IPS DF 4.7 (cell line): ENCODE results near the gene SMAD3.

ENCODE experiments used
- DNase-seq: peaks from one replicate; pipeline ENCODE4 v3.0.0-alpha.2; 2013; ENCODE audit warnings: low spot score; ENCODE audit errors: extremely low read depth

SMAD3 gene

GRCh38 chr15:67179411-67179995, 114.1 kb downstream of the SMAD3 start:
- no peak for DNase-seq

GRCh38 chr15:67180035-67180434, 114.6 kb downstream of the SMAD3 start:
- DNase-seq = no peak

GRCh38 chr15:67180514-67181191, 115.3 kb downstream of the SMAD3 start:
- no peak for DNase-seq

GRCh38 chr15:67181221-67181639, 115.8 kb downstream of the SMAD3 start:
- DNase-seq = no peak

GRCh38 chr15:67183443-67184169, 118.2 kb downstream of the SMAD3 start:
- no peak for DNase-seq

GRCh38 chr15:67184208-67184925, 119.0 kb downstream of the SMAD3 start:
- DNase-seq = no peak

DNA sequence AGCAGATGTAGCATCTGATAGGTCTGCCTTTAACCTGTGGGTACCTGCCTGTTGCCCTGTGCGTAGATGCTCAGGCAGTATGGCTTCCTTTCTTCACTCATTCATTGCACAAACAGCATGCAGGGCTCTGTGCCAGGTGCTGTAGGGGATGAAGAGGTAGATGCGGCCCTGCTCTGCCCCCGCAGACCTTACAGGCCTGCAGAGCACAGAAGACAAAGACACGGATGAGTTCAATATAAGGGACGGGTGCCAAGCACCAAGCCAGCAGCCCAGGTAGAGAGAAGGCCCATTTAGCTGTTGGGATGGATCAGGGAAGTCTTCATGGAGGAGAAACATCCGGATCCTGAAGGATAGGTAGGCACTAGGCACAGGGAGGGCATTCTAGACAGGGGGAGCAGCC, 119.6 kb downstream of the SMAD3 start:
- DNase-seq = no peak

DNA sequence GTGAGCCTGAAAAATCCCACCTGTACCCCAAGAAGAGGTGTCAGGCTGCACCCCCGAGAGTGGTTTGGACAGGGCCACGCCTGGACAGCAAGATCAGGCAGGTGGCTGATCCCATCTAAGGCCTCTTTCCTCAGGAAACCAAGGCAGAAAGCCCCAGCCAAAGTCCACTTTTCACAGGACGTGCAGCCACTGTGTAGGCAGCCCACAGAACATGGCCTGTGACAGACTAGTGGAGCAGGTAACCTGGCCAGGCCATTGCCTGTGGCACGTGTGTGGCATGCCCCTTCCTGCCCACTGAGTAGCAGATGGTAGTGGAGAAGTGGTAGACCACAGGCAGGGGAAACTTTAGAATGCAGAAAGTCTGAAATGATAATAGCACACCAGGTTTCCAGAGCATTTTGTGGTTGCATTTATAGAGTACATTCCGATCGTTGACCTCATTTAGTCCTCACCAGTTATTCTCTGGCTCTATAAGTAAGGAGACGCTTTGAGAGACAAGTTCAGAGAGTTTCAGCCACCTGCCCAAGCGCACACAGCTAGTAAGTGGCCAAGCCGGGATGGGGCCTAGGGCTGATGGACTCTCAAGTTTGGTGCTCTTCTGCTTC, 120.3 kb downstream of the SMAD3 start:
- no peak for DNase-seq

GRCh38 chr15:67186226-67186649, 120.8 kb downstream of the SMAD3 start:
- no peak for DNase-seq

GRCh38 chr15:67186688-67187087, 121.3 kb downstream of the SMAD3 start:
- DNase-seq = no peak

DNA sequence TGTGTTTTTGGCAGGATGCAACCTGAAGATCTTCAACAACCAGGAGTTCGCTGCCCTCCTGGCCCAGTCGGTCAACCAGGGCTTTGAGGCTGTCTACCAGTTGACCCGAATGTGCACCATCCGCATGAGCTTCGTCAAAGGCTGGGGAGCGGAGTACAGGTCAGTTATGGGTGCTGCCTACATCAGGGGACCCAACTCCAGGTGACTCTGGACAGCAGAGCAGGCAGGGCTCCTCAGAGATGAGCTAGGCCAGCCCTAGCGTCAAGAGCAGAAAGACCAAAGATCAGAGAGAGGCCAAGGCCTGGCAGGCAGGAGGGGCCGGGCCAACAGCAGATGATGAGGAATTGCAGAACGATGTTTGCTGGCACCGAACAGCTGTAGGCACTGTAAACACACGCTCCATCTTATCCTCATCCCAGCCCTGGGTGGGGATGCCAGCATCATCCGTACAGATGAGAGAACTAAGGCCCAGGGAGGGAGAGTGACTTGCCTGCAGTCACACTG, 122.0 kb downstream of the SMAD3 start:
- DNase-seq = no peak

DNA sequence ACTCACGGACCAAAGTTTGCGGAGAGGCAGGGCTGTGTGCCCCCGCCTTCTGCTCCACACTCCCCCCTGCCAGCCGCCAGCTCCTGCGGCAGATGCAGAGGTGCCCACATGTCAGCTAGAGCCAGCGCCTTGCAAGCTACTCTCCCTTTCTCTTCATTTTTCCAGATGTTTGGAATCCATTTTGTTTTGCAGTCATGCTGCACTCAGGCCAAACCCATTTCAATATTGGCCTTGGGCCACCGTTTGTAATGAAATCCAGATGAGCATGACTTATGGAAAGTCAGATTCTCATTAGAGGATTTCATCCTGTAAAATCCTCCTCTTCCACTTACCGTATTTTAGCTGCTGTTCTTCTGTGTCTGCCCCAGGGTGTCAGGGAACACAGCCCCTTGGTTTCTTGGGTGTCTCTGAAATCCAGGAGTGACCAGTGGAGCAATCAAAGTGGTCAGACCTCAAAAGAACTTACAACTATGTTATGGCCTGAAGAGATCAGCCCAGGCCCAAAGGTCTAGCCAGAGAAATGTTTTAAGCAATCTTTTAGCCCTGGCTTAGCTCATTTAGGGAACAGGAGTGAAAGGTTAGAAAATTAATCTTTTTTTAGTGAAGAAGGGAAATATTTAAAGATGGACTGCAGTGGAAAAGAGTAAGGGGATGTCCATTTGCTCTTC, 123.3 kb downstream of the SMAD3 start:
- DNase-seq = no peak

DNA sequence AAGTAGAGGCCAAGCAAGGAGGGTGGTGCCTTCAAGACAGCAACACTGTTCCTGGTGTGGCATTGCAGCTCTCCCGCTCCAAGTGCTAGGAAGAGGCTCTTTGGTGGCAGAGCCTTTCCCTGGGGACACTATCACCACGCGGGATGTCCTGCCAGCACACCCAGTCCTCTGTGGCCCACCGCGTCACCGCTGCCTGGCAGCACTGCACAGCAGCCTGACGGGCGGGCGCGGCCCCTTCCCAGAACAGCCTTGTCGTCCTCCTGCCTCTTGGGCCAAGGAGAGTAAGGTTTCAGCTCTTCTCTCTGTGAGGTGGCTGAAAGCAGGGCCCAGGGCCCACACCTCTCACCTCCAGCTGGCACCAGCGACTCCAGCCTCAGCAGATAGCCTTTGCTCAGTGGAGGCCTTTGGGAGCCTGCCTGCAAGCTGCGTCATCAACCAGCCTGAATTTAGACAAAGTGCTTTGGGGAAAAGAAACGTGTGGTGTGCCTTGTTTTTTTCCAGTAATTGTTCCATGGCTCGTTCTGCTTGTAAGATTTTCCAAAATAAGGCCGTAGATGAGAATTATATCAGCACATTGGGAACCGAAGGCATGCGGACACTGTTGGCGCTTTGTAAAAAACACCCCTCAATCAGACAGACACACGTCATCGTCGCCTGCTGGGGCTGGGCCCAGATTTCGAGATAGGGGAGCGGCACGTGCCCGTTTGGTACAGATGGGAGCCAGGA, 124.1 kb downstream of the SMAD3 start:
- DNase-seq = no peak

- DNase-seq = no peak
Observed at GRCh38 chr15:67190326-67190725, 124.9 kb downstream of the SMAD3 start.

GRCh38 chr15:67190813-67191212, 125.4 kb downstream of the SMAD3 start:
- DNase-seq = no peak

- DNase-seq = no peak
Observed at GRCh38 chr15:67192185-67192820, 126.9 kb downstream of the SMAD3 start.

DNA sequence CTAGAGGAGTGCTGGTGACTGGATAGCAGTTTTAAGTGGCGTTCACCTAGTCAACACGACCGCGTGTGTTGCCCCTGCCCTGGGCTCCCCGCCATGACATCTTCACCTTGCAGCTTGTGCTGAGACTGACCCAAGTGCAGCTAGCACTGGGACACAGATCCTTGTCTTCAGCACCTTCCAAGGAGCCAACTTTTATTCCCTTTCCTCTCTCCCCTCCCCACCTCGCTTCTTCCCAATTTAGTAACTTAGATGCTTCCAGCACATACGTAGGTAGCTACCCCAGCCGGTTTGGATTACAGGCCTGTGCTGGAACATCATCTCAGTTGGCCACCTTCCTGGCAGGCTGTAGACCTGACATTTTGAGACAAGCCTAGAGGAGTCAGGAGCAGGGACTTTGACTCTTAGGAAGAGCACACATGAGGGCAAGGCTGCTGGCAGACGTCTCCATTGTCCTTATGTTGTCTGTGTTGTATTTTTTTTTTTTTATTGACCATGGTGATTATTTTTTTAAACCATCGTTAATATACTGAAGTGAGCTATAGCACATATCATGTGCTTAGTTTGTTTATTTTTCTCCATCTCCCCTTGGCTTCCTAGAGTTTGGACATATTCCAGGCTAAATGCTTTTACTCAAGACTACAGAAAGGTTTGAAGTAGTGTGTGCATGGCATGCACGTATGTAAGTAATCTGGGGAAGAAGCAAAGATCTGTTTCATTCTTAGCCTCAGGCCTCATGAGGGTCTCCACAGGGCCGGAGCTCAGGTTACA, 128.0 kb downstream of the SMAD3 start:
- no peak for DNase-seq

GRCh38 chr15:67194171-67195114, 129.0 kb downstream of the SMAD3 start:
- DNase-seq = no peak
